ENCODE data around the gene NSD2. TPM values are rescaled to one million over a fixed set of nuclear protein-coding genes. Genes with fewer than 3 reads are reported as not detected.

NSD2 gene
- total and polyA plus RNA-seq, 9 of the 15 experiments (the other 6 are each of a cell fraction or from before 2014, with no cell fraction given), result 6.4 to 126 (median 58.8) TPM

DNA sequence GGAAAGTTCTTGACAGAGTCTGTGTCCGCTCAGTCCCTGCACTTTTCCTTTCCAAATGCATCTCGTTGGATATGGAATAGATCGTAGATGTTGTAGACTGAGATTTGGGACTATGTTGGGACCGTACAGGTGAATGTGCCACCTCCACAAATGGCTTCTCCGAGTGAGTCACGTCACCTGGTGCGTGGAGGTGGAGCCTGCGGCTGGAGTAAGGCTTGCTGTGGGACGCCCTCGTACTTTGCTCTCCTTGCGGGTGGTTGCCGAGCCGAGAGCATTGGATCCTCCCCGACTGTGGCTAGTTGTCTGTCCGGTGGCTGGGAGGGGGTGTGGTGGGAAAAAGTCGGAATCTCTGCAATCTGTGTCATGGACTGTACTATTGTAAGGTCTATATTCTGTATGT is 77.0 kb downstream of the NSD2 start:
- Histone ChIP-seq H3K9me3 (replicated peaks; ENCODE audit: control insufficient read depth, insufficient read depth, low read depth, low read length) (no peaks in the 10 kb centered on the region), H4K20me1 (replicated peaks; ENCODE audit: control insufficient read depth, insufficient read depth, low read length) (peaks cover 4% of the 10 kb centered on the region; the same call in 1 of the 2 replicates), H3K27me3 (ENCODE audit: control insufficient read depth in 2 of 2, insufficient read depth in 2 of 2, low read length in 2 of 2) (no peaks in the 10 kb centered on the region), H3K9ac (ENCODE audit: insufficient read depth in 1 of 2, low read depth in 2 of 2, low read length in 2 of 2) (no peak overlapping the region), H3K4me2 (ENCODE audit: insufficient read depth, low read length) (no peak overlapping the region), H3K27ac (ENCODE audit: extremely low read depth, low read depth, low read length) (no peak overlapping the region), H3K79me2 (ENCODE audit: control insufficient read depth, insufficient read depth, low read length) (no peaks in the 10 kb centered on the region; the same call in 2 of the 3 replicates), H3K4me3 (no peak overlapping the region), H3K36me3 (ENCODE audit: control insufficient read depth, insufficient read depth, low read length) (peaks cover 87% of the 10 kb centered on the region), H2AFZ (ENCODE audit: low read depth, low read length) (no peak overlapping the region), H3K4me1 (replicated peaks in 1 of 2; ENCODE audit: control insufficient read depth in 2 of 2, insufficient read depth in 2 of 2, low read length in 2 of 2) (peaks cover 0 to 5% of the 10 kb centered on the region in 2 experiments; a peak in 1 of 5 replicates), H3K9me1 (ENCODE audit: control insufficient read depth, insufficient read depth, low read length) (no peaks in the 10 kb centered on the region)
- 90% methylated on average over 16 of the region's 16 CpGs for WGBS (ENCODE audit: insufficient coverage, low coverage, missing lambda C conversion rate)
- intact Hi-C loops (cut with micrococcal nuclease) (no loop called here), in situ Hi-C loops (cut with MboI) (no loop called here)
- CTCF ChIA-PET (ENCODE audit: low intra/inter-chr PET ratio), result no interaction called here
- ATAC-seq, result no peak
- peak; percentile 37 for FAIRE-seq
- POLR2A ChIA-PET, result no interaction called here
- no peak for DNase-seq (ENCODE audit: extremely low read depth in 1 of 4, low spot score in 3 of 4)
- 0 out of 2 replicates have a peak, but pooled peaks have one; percentile 31 for TF ChIP-seq POLR2G (IDR thresholded peaks at IDR 0.05; ENCODE audit: low read depth, low read length)
- TF ChIP-seq, protein P1, sequence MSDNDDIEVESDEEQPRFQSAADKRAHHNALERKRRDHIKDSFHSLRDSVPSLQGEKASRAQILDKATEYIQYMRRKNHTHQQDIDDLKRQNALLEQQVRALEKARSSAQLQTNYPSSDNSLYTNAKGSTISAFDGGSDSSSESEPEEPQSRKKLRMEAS (CRISPR knock-in tag; IDR thresholded peaks at IDR 0.05), result no peak
- no TSS peak for BruUV-seq (replicated peaks)

DNA sequence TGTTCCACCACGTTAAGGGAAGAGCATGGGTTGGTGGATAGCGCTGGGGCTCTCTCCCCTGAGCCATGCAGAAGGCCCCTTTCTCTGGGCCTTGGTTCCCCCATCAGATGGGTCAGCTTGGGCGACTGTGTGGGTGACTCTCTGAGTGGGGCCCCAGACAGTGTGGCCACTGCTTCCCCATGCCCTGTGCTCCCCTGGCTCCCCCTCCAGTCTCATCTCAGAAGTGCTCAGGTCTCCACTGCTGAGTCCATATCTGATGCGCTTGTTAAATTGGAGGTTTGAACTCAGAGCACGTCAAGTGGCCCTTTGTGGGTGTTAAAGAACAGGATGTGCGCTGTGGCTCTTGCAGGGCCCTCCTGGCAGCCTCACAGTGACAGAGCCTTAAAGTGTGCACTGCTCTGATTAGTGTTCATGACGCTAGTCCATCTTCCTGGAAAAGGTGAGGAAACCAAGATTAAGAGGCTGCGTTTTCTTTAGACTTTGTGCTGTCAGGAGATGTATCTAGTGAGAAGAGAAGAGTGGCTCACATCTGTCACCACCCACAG is 77.8 kb downstream of the NSD2 start:
- in situ Hi-C loops (cut with MboI) (no loop called here), intact Hi-C loops (cut with micrococcal nuclease) (no loop called here)
- Histone ChIP-seq H3K9me1 (ENCODE audit: control insufficient read depth, insufficient read depth, low read length) (no peaks in the 10 kb centered on the region), H3K79me2 (ENCODE audit: control insufficient read depth, insufficient read depth, low read length) (no peaks in the 10 kb centered on the region; the same call in 2 of the 3 replicates), H2AFZ (ENCODE audit: low read depth, low read length) (no peak overlapping the region), H3K36me3 (ENCODE audit: control insufficient read depth, insufficient read depth, low read length) (peaks cover 86% of the 10 kb centered on the region), H3K4me1 (replicated peaks in 1 of 2; ENCODE audit: control insufficient read depth in 2 of 2, insufficient read depth in 2 of 2, low read length in 2 of 2) (peaks cover 0 to 5% of the 10 kb centered on the region in 2 experiments; a peak in 1 of 5 replicates), H3K27ac (ENCODE audit: extremely low read depth, low read depth, low read length) (no peak overlapping the region), H3K9ac (ENCODE audit: insufficient read depth in 1 of 2, low read depth in 2 of 2, low read length in 2 of 2) (no peak overlapping the region), H3K4me3 (no peak overlapping the region), H3K9me3 (replicated peaks; ENCODE audit: control insufficient read depth, insufficient read depth, low read depth, low read length) (no peaks in the 10 kb centered on the region), H4K20me1 (replicated peaks; ENCODE audit: control insufficient read depth, insufficient read depth, low read length) (peaks cover 4% of the 10 kb centered on the region; the same call in 1 of the 2 replicates), H3K27me3 (ENCODE audit: control insufficient read depth in 2 of 2, insufficient read depth in 2 of 2, low read length in 2 of 2) (no peaks in the 10 kb centered on the region), H3K4me2 (ENCODE audit: insufficient read depth, low read length) (no peak overlapping the region)
- 55% methylated on average over 8 of the region's 8 CpGs for WGBS (ENCODE audit: insufficient coverage, low coverage, missing lambda C conversion rate)
- peak in 2 of 4 experiments; percentile 23 to 29 for DNase-seq (ENCODE audit: extremely low read depth in 1 of 4, low spot score in 3 of 4)
- BruUV-seq (replicated peaks), result no TSS peak
- peak; percentile 77 for ATAC-seq
- no peak for TF ChIP-seq RAD51 (IDR thresholded peaks at IDR 0.05; ENCODE audit: borderline replicate concordance, low read depth)
- TF ChIP-seq CBFA2T3 (IDR thresholded peaks at IDR 0.05), result peak; percentile 49; the same call in 1 of the 2 replicates
- TF ChIP-seq, protein P2, sequence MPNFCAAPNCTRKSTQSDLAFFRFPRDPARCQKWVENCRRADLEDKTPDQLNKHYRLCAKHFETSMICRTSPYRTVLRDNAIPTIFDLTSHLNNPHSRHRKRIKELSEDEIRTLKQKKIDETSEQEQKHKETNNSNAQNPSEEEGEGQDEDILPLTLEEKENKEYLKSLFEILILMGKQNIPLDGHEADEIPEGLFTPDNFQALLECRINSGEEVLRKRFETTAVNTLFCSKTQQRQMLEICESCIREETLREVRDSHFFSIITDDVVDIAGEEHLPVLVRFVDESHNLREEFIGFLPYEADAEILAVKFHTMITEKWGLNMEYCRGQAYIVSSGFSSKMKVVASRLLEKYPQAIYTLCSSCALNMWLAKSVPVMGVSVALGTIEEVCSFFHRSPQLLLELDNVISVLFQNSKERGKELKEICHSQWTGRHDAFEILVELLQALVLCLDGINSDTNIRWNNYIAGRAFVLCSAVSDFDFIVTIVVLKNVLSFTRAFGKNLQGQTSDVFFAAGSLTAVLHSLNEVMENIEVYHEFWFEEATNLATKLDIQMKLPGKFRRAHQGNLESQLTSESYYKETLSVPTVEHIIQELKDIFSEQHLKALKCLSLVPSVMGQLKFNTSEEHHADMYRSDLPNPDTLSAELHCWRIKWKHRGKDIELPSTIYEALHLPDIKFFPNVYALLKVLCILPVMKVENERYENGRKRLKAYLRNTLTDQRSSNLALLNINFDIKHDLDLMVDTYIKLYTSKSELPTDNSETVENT (CRISPR knock-in tag; IDR thresholded peaks at IDR 0.05), result no peak
- TF ChIP-seq, protein P3, sequence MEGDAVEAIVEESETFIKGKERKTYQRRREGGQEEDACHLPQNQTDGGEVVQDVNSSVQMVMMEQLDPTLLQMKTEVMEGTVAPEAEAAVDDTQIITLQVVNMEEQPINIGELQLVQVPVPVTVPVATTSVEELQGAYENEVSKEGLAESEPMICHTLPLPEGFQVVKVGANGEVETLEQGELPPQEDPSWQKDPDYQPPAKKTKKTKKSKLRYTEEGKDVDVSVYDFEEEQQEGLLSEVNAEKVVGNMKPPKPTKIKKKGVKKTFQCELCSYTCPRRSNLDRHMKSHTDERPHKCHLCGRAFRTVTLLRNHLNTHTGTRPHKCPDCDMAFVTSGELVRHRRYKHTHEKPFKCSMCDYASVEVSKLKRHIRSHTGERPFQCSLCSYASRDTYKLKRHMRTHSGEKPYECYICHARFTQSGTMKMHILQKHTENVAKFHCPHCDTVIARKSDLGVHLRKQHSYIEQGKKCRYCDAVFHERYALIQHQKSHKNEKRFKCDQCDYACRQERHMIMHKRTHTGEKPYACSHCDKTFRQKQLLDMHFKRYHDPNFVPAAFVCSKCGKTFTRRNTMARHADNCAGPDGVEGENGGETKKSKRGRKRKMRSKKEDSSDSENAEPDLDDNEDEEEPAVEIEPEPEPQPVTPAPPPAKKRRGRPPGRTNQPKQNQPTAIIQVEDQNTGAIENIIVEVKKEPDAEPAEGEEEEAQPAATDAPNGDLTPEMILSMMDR (IDR thresholded peaks at IDR 0.05 in 2 of 3, conservative IDR thresholded peaks at IDR 0.05 in 1 of 3; ENCODE audit: insufficient read depth in 2 of 3, low read depth in 1 of 3, low read length in 3 of 3), result 0 out of 6 replicates have a peak, but pooled peaks of 1 of the 3 experiments have one; percentile 5
- TF ChIP-seq CBFA2T2 (conservative IDR thresholded peaks at IDR 0.05), result 0 out of 2 replicates have a peak, but pooled peaks have one; percentile 5
- POLR2A ChIA-PET, result no interaction called here
- FAIRE-seq, result no peak
- CTCF ChIA-PET (ENCODE audit: low intra/inter-chr PET ratio), result no interaction called here

Data from K562 (cell line).